DOHH2 (cell line): Measurements from ENCODE around the gene GPR176.

ENCODE experiments used
- H3F3A ChIP-seq: fragments of 200-600 bp; sonication (generic), shearing (Covaris generic); 2 replicates; pipeline ENCODE4 v1.6.0; 2016; ENCODE audit warnings: antibody characterized with exemption, mild to moderate bottlenecking; ENCODE audit not compliant: control insufficient read depth, insufficient read depth
- H3K27ac ChIP-seq: fragments of 200-600 bp; sonication (generic); 2 replicates; pipeline ENCODE4 v1.5.1; 2014; ENCODE audit warnings: low read depth, mild to moderate bottlenecking, low read length, moderate library complexity
- H3K27me3 ChIP-seq: fragments of 200-600 bp; sonication (generic); 2 replicates; pipeline ENCODE4 v1.6.1; 2014; ENCODE audit warnings: mild to moderate bottlenecking, low read length, mixed read lengths; ENCODE audit not compliant: control insufficient read depth
- H3K36me3 ChIP-seq: fragments of 200-600 bp; sonication (generic); 2 replicates; pipeline ENCODE4 v1.6.1; 2014; ENCODE audit warnings: mild to moderate bottlenecking, low read length, moderate library complexity, mixed read lengths; ENCODE audit not compliant: control insufficient read depth
- H3K4me1 ChIP-seq: fragments of 200-600 bp; sonication (generic); 2 replicates; pipeline ENCODE4 v1.6.1; 2014; ENCODE audit warnings: mild to moderate bottlenecking, low read length, mixed read lengths; ENCODE audit not compliant: control insufficient read depth
- H3K4me2 ChIP-seq: fragments of 200-600 bp; sonication (generic); 2 replicates; pipeline ENCODE4 v1.6.0; 2014; ENCODE audit warnings: mild to moderate bottlenecking, low read length, moderate library complexity
- H3K4me3 ChIP-seq: fragments of 200-600 bp; sonication (generic); 2 replicates; pipeline ENCODE4 v1.5.1; 2014; ENCODE audit warnings: mild to moderate bottlenecking, low read length, mixed read lengths
- H3K79me2 ChIP-seq: fragments of 200-600 bp; sonication (generic); 2 replicates; pipeline ENCODE4 v1.6.1; 2014; ENCODE audit warnings: mild to moderate bottlenecking, low read length, mixed read lengths; ENCODE audit not compliant: control insufficient read depth
- H3K9me2 ChIP-seq: fragments of 200-600 bp; sonication (generic); replicated peaks from 2 replicates; pipeline ENCODE4 v1.6.1; 2014; ENCODE audit warnings: mild to moderate bottlenecking, low read length, mixed read lengths; ENCODE audit not compliant: control insufficient read depth
- H3K9me3 ChIP-seq: fragments of 200-600 bp; sonication (generic); 2 replicates; pipeline ENCODE4 v1.6.1; 2014; ENCODE audit warnings: antibody characterized with exemption, low read length, mixed read lengths; ENCODE audit not compliant: control insufficient read depth, insufficient read depth
- H4K20me1 ChIP-seq: fragments of 200-600 bp; sonication (generic); 2 replicates; pipeline ENCODE4 v1.6.0; 2014; ENCODE audit warnings: low read depth, mild to moderate bottlenecking, antibody characterized with exemption, low read length, moderate library complexity; ENCODE audit not compliant: control insufficient read depth, insufficient read depth
- CTCF ChIP-seq: fragments of 200-600 bp; sonication (generic); IDR thresholded peaks from one replicate; pipeline ENCODE4 v1.5.1; 2014; ENCODE audit warnings: antibody characterized with exemption, mild to moderate bottlenecking, low read depth, low read length; ENCODE audit not compliant: poor library complexity, severe bottlenecking
- EZH2phosphoT487 ChIP-seq: fragments of 200-600 bp; sonication (generic); IDR thresholded peaks from 2 replicates; pipeline ENCODE4 v1.6.1; 2017; ENCODE audit warnings: borderline replicate concordance, mild to moderate bottlenecking, antibody characterized with exemption, low read length, moderate library complexity, mixed read lengths

Gene GPR176

GRCh38 chr15:39936187-39936586 lies 16.1 kb upstream of the GPR176 start:
- Histone ChIP-seq H3K9me2 (no peaks in the 10 kb centered on the region), H3K4me1 (peaks cover 55% of the 10 kb centered on the region), H3K27me3 (no peaks in the 10 kb centered on the region), H3K79me2 (peaks cover 48% of the 10 kb centered on the region), H4K20me1 (no peaks in the 10 kb centered on the region), H3K4me3 (peak overlapping the region; percentile 80), H3K27ac (no peak overlapping the region), H3K4me2 (peak overlapping the region; percentile 71; the same call in 1 of the 2 replicates), H3K9me3 (no peaks in the 10 kb centered on the region), H3F3A (no peaks in the 10 kb centered on the region; the same call in 1 of the 2 replicates), H3K36me3 (peaks cover 28% of the 10 kb centered on the region)
- TF ChIP-seq EZH2phosphoT487 (no peak), CTCF (no peak)

GRCh38 chr15:39935241-39935640 lies 15.2 kb upstream of the GPR176 start:
- no peak overlapping the region for H3K27ac ChIP-seq

GRCh38 chr15:39934397-39935071 lies 14.5 kb upstream of the GPR176 start:
- no peaks in the 10 kb centered on the region; the same call in 1 of the 2 replicates for H3F3A ChIP-seq
- H3K27ac ChIP-seq: 0 out of 2 replicates have a peak overlapping the region, but pooled peaks have one; percentile 60
- peaks cover 48% of the 10 kb centered on the region for H3K4me1 ChIP-seq
- H3K9me2 ChIP-seq: no peaks in the 10 kb centered on the region
- peak overlapping the region; percentile 71 for H3K4me2 ChIP-seq
- H4K20me1 ChIP-seq: no peaks in the 10 kb centered on the region
- peaks cover 14% of the 10 kb centered on the region for H3K36me3 ChIP-seq
- TF ChIP-seq CTCF (no peak), EZH2phosphoT487 (no peak)
- H3K79me2 ChIP-seq: peaks cover 42% of the 10 kb centered on the region
- H3K27me3 ChIP-seq: no peaks in the 10 kb centered on the region
- no peaks in the 10 kb centered on the region for H3K9me3 ChIP-seq
- peak overlapping the region; percentile 80 for H3K4me3 ChIP-seq

More at GRCh38 chr15:39935241-39935640, 15.2 kb upstream of the GPR176 start:
- no peak for TF ChIP-seq EZH2phosphoT487
- no peak for TF ChIP-seq CTCF
- Histone ChIP-seq H3K4me3 (peak overlapping the region; percentile 80), H3F3A (no peaks in the 10 kb centered on the region; the same call in 1 of the 2 replicates), H3K27me3 (no peaks in the 10 kb centered on the region), H3K79me2 (peaks cover 46% of the 10 kb centered on the region), H3K4me1 (peaks cover 55% of the 10 kb centered on the region), H3K9me3 (no peaks in the 10 kb centered on the region), H3K36me3 (peaks cover 21% of the 10 kb centered on the region), H3K4me2 (peak overlapping the region; percentile 71), H3K9me2 (no peaks in the 10 kb centered on the region), H4K20me1 (no peaks in the 10 kb centered on the region)
